CD4-positive, alpha-beta T cell (primary cell): Measurements from ENCODE around the gene AHNAK2. TPM values are rescaled to one million over a fixed set of nuclear protein-coding genes. Genes with fewer than 3 reads are reported as not detected.
A peak's percentile ranks its signal among the peaks of the same experiment; 100 is the strongest.

Experiments used
- ATAC-seq: fragments of 200-7000 bp; cut with Tn5 transposase; one replicate; pipeline ENCODE4 v1.10.0; 2022; ENCODE audit warnings: mild to moderate bottlenecking; ENCODE audit not compliant: poor library complexity
- CTCF ChIA-PET: fragments of 350-600 bp; sonication (Branson Sonifier 250); formaldehyde crosslinking; loops from one replicate; lab custom pipeline; 2021; ENCODE audit warnings: antibody characterized with exemption, inconsistent platforms; lab: Charles Lee
- POLR2A ChIA-PET: fragments of 350-600 bp; sonication (Branson Sonifier 250); formaldehyde crosslinking; loops from one replicate; lab custom pipeline; 2021; ENCODE audit warnings: antibody characterized with exemption, inconsistent platforms; lab: Charles Lee
- DNase-seq, 14 experiments: peaks; one replicate each; pipeline ENCODE4 v3.0.0-alpha.2; 2013 to 2020; ENCODE audit warnings: mixed read lengths in 2 of 14
- H3K27ac ChIP-seq, 2 donors: one replicate each; pipeline versions ENCODE4 v1.5.1 to v1.7.0; 2013; ENCODE audit warnings: low read length in 2 of 2, low read depth in 1 of 2, mild to moderate bottlenecking in 1 of 2
- H3K27me3 ChIP-seq, 2 experiments: 1 replicate in 1 of 2; 2 replicates in 1 of 2; pipeline versions ENCODE4 v1.6.1 to v1.7.0; 2013; ENCODE audit warnings: low read length in 2 of 2, control low read depth in 1 of 2, mild to moderate bottlenecking in 1 of 2, moderate library complexity in 1 of 2; ENCODE audit not compliant: insufficient read depth in 2 of 2, control insufficient read depth in 1 of 2
- H3K36me3 ChIP-seq: one replicate; pipeline ENCODE4 v1.6.1; 2013; ENCODE audit warnings: low read length, control low read depth; ENCODE audit not compliant: insufficient read depth
- H3K4me1 ChIP-seq: one replicate; pipeline ENCODE4 v1.6.1; 2013; ENCODE audit warnings: low read length, control low read depth; ENCODE audit not compliant: insufficient read depth
- H3K4me3 ChIP-seq: one replicate; pipeline ENCODE4 v1.5.1; 2013; ENCODE audit warnings: mild to moderate bottlenecking, low read length, moderate library complexity
- H3K9me3 ChIP-seq, 2 experiments: 1 replicate in 1 of 2; 2 replicates in 1 of 2; pipeline versions ENCODE4 v1.6.1 to v1.7.0; 2013; ENCODE audit warnings: low read length in 2 of 2, mild to moderate bottlenecking in 2 of 2, control low read depth in 1 of 2, moderate library complexity in 1 of 2; ENCODE audit not compliant: control insufficient read depth in 1 of 2, insufficient read depth in 1 of 2
- H3K27ac Mint-ChIP-seq: one replicate; pipeline ENCODE4 v1.8.0; 2020; ENCODE audit warnings: mixed read lengths
- H3K27me3 Mint-ChIP-seq: one replicate; pipeline ENCODE4 v1.8.0; 2021; ENCODE audit warnings: mixed read lengths
- H3K36me3 Mint-ChIP-seq: one replicate; pipeline ENCODE4 v1.8.0; 2021; ENCODE audit warnings: low read depth, mixed read lengths
- H3K4me1 Mint-ChIP-seq: one replicate; pipeline ENCODE4 v1.8.0; 2021; ENCODE audit warnings: low read depth, mixed read lengths
- H3K4me3 Mint-ChIP-seq: one replicate; pipeline ENCODE4 v1.8.0; 2020; ENCODE audit warnings: mild to moderate bottlenecking, mixed read lengths
- H3K9me3 Mint-ChIP-seq: one replicate; pipeline ENCODE4 v1.8.0; 2020; ENCODE audit warnings: mixed read lengths
- CTCF ChIP-seq: fragments of 200-600 bp; IDR thresholded peaks from one replicate; pipeline ENCODE4 v1.8.0; 2022; ENCODE audit warnings: antibody characterized with exemption, mild to moderate bottlenecking
- intact Hi-C, 2 experiments: fragments of 100-400 bp; cut with DNase I in 1 of 2; cut with micrococcal nuclease in 1 of 2; formaldehyde crosslinking; loops; one replicate each; pipeline versions ENCODE4 v1.15.1 to v1.9.0; 2023 to 2025; cut with DNase I, micrococcal nuclease
- total RNA-seq, 174 experiments: library from RNA in 2 of 174; stranded (reverse) in 2 of 174; gene quantifications; one replicate each; pipeline ENCODE4 v1.2.3 and lab custom pipeline; 2021 to 2026

Gene AHNAK2
- total RNA-seq, 2 experiments from 2014 or later: 0.05 TPM; not detected in 1

GRCh38 chr14:104939666-104940410 lies 38.3 kb downstream of the AHNAK2 start:
- Mint-ChIP-seq H3K27me3 (peaks cover 15% of the 10 kb centered on the region), H3K36me3 (no peaks in the 10 kb centered on the region), H3K27ac (no peak overlapping the region), H3K4me1 (no peaks in the 10 kb centered on the region), H3K9me3 (no peaks in the 10 kb centered on the region), H3K4me3 (no peak overlapping the region)
- H3K4me3 ChIP-seq: no peak overlapping the region
- ATAC-seq (no peak), DNase-seq (peak in 1 of 14 experiments; percentile 3)
- TF ChIP-seq CTCF: no peak
- H3K27me3 ChIP-seq: peaks cover 0 to 13% of the 10 kb centered on the region in 2 experiments
- ChIA-PET CTCF (no interaction called here), POLR2A (no interaction called here)
- intact Hi-C loops: no loop called here
- H3K27ac ChIP-seq: no peak overlapping the region
- no peaks in the 10 kb centered on the region for H3K4me1 ChIP-seq
- no peaks in the 10 kb centered on the region for H3K36me3 ChIP-seq
- no peaks in the 10 kb centered on the region for H3K9me3 ChIP-seq

- H3K9me3 ChIP-seq: no peaks in the 10 kb centered on the region
- ATAC-seq: no peak
- DNase-seq: no peak
- no peak overlapping the region for H3K27ac ChIP-seq
- intact Hi-C loops: no loop called here
- H3K36me3 ChIP-seq: no peaks in the 10 kb centered on the region
- H3K36me3 Mint-ChIP-seq: no peaks in the 10 kb centered on the region
- CTCF ChIA-PET: no interaction called here
- peaks cover 21% of the 10 kb centered on the region for H3K27me3 Mint-ChIP-seq
- H3K27ac Mint-ChIP-seq: no peak overlapping the region
- peaks cover 0 to 13% of the 10 kb centered on the region in 2 experiments for H3K27me3 ChIP-seq
- peaks cover 3% of the 10 kb centered on the region for H3K4me1 ChIP-seq
- peaks cover 5% of the 10 kb centered on the region for H3K4me1 Mint-ChIP-seq
- POLR2A ChIA-PET: no interaction called here
- TF ChIP-seq CTCF: no peak
- H3K4me3 Mint-ChIP-seq: no peak overlapping the region
- H3K9me3 Mint-ChIP-seq: no peaks in the 10 kb centered on the region
- H3K4me3 ChIP-seq: no peak overlapping the region
Measured at GRCh38 chr14:104938960-104939359, 39.2 kb downstream of the AHNAK2 start.

GRCh38 chr14:104938436-104938835 lies 39.7 kb downstream of the AHNAK2 start:
- no peak overlapping the region for H3K4me3 ChIP-seq
- H3K36me3 ChIP-seq: no peaks in the 10 kb centered on the region
- ChIA-PET CTCF (no interaction called here), POLR2A (no interaction called here)
- H3K9me3 Mint-ChIP-seq: no peaks in the 10 kb centered on the region
- no peak for TF ChIP-seq CTCF
- DNase-seq: no peak
- no peaks in the 10 kb centered on the region for H3K36me3 Mint-ChIP-seq
- no peak overlapping the region for H3K4me3 Mint-ChIP-seq
- peaks cover 5% of the 10 kb centered on the region for H3K4me1 Mint-ChIP-seq
- peaks cover 21% of the 10 kb centered on the region for H3K27me3 Mint-ChIP-seq
- peaks cover 0 to 13% of the 10 kb centered on the region in 2 experiments for H3K27me3 ChIP-seq
- intact Hi-C loops: no loop called here
- ATAC-seq: no peak
- no peak overlapping the region for H3K27ac Mint-ChIP-seq
- peaks cover 3% of the 10 kb centered on the region for H3K4me1 ChIP-seq
- no peak overlapping the region for H3K27ac ChIP-seq
- H3K9me3 ChIP-seq: no peaks in the 10 kb centered on the region
